Measurements from ENCODE around the gene IARS1. TPM values are rescaled to one million over a fixed set of nuclear protein-coding genes. Genes with fewer than 3 reads are reported as not detected.

The IARS1 gene
- polyA plus RNA-seq, 1 of the 3 experiments (the other 2 are of a cell fraction), result 30.4 TPM

DNA sequence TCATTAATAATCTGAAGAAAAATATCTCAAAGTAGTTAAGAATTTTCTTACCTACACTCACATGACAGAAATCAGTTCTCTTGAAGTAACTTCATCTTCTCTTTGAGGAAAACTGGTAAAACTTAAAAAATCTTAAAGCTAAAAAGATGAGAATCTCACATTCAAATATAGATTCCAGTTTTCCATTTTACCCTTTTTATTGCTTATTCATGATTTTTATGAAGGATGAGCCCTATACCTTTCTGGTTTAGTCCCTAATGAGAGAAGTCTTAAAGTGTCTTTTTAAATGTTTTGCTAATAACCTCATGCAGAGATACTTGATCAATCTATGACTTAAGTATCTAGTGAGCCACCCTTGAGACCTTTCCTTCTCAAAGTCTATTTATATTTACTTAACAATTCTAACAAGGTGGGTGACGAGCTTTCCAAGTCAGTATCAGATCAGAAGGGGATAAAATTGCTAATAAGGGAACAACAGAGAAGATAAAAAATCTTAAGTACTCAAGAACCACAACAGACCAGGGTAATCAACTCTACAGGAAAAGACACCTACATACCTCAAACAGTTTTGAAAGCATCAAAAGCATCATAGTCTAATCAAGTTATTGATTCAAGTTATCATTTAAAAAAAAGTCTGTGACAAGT lies 2.6 kb downstream of the IARS1 start:
- Histone ChIP-seq H3K36me3 (replicated peaks in 1 of 2; ENCODE audit: control insufficient read depth in 1 of 2, insufficient read depth in 2 of 2, low read length in 1 of 2) (peaks cover 39 to 47% of the 10 kb centered on the region in 2 experiments), H3K4me1 (ENCODE audit: control insufficient read depth in 1 of 2, insufficient read depth in 2 of 2, low read depth in 1 of 2, low read length in 1 of 2) (peaks cover 5 to 15% of the 10 kb centered on the region in 2 experiments; a peak in 3 of 4 replicates), H3K9ac (no peak overlapping the region), H3F3A (replicated peaks; ENCODE audit: insufficient read depth) (peaks cover 18% of the 10 kb centered on the region), H3K27ac (ENCODE audit: low read depth in 2 of 2, low read length in 1 of 2) (no peak overlapping the region), H2AFZ (ENCODE audit: low read depth) (no peak overlapping the region), H3K9me3 (no peaks in the 10 kb centered on the region), H3K4me3 (ENCODE audit: low read depth in 2 of 2, low read length in 1 of 2) (no peak overlapping the region), H3K9me2 (no peaks in the 10 kb centered on the region), H3K79me2 (ENCODE audit: insufficient read depth) (peaks cover 79% of the 10 kb centered on the region), H3K27me3 (ENCODE audit: insufficient read depth) (no peaks in the 10 kb centered on the region), H3K4me2 (no peak overlapping the region; the same call in 1 of the 2 replicates), H4K20me1 (ENCODE audit: insufficient read depth) (peaks cover 15% of the 10 kb centered on the region; the same call in 1 of the 2 replicates)
- POLR2A ChIA-PET, result no interaction called here
- no peak for DNase-seq
- TF ChIP-seq, protein P1, sequence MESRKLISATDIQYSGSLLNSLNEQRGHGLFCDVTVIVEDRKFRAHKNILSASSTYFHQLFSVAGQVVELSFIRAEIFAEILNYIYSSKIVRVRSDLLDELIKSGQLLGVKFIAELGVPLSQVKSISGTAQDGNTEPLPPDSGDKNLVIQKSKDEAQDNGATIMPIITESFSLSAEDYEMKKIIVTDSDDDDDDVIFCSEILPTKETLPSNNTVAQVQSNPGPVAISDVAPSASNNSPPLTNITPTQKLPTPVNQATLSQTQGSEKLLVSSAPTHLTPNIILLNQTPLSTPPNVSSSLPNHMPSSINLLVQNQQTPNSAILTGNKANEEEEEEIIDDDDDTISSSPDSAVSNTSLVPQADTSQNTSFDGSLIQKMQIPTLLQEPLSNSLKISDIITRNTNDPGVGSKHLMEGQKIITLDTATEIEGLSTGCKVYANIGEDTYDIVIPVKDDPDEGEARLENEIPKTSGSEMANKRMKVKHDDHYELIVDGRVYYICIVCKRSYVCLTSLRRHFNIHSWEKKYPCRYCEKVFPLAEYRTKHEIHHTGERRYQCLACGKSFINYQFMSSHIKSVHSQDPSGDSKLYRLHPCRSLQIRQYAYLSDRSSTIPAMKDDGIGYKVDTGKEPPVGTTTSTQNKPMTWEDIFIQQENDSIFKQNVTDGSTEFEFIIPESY (IDR thresholded peaks at IDR 0.05; ENCODE audit: borderline replicate concordance, low read depth), result no peak
- TF ChIP-seq, protein P2, sequence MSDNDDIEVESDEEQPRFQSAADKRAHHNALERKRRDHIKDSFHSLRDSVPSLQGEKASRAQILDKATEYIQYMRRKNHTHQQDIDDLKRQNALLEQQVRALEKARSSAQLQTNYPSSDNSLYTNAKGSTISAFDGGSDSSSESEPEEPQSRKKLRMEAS (IDR thresholded peaks at IDR 0.05; ENCODE audit: low read depth), result no peak
- TF ChIP-seq FOSL2 (IDR thresholded peaks at IDR 0.05; ENCODE audit: borderline replicate concordance, low read depth) (no peak), GATA2 (CRISPR knock-in tag; IDR thresholded peaks at IDR 0.05) (no peak), TCF12 (IDR thresholded peaks at IDR 0.05) (no peak), NFIC (IDR thresholded peaks at IDR 0.05; ENCODE audit: borderline replicate concordance) (no peak)
- TF ChIP-seq, protein P3, sequence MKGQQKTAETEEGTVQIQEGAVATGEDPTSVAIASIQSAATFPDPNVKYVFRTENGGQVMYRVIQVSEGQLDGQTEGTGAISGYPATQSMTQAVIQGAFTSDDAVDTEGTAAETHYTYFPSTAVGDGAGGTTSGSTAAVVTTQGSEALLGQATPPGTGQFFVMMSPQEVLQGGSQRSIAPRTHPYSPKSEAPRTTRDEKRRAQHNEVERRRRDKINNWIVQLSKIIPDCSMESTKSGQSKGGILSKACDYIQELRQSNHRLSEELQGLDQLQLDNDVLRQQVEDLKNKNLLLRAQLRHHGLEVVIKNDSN (IDR thresholded peaks at IDR 0.05; ENCODE audit: borderline replicate concordance, low read depth), result no peak
- 97% methylated on average over 1 of the region's 1 CpG for WGBS (ENCODE audit: low lambda C conversion rate)
- CTCF ChIA-PET, result interaction anchor here (0.6 to 4.2 kb wide), 6 partner anchors 9 to 151 kb away, joined by 3 to 32 read pairs (median 4); partner anchors contain the start of gene NOL8

DNA sequence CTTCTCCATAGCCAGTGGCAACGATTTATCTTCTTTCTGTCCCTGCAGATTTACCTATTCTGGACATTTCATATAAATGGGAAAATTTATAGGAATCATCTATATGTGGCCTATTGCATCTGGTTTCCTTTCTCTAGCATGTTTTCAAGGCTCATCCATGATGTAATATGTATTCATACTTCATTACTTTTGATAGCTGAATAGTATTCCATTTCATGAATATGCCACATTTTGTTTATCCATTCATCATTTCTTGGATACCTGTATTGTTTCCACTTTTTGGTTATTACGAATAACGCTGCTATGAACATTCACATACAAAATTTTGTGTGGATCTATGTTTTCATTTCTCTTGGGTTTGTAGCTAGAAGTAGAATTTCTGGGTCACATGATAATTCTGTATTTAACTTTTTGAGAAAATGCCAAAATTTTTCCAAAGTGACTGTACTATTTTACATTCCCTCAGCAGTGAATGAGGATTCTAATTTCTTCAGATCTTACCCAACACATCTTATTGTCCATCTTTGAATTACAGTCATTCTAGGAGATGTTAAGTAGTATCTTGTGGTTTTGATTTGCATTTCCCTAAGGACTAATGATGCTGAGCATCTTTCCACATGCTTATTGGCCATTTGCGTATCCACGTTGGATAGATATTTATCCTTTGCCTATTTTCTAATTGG lies 3.6 kb downstream of the IARS1 start:
- Histone ChIP-seq H3K27me3 (ENCODE audit: insufficient read depth) (no peaks in the 10 kb centered on the region), H3K4me2 (no peak overlapping the region), H2AFZ (ENCODE audit: low read depth) (no peak overlapping the region), H3K79me2 (ENCODE audit: insufficient read depth) (peaks cover 90% of the 10 kb centered on the region), H4K20me1 (ENCODE audit: insufficient read depth) (peaks cover 15% of the 10 kb centered on the region; the same call in 1 of the 2 replicates), H3K4me3 (ENCODE audit: low read depth in 2 of 2, low read length in 1 of 2) (no peak overlapping the region), H3K9me3 (no peaks in the 10 kb centered on the region), H3K9ac (no peak overlapping the region), H3K36me3 (replicated peaks in 1 of 2; ENCODE audit: control insufficient read depth in 1 of 2, insufficient read depth in 2 of 2, low read length in 1 of 2) (peaks cover 49 to 58% of the 10 kb centered on the region in 2 experiments), H3F3A (replicated peaks; ENCODE audit: insufficient read depth) (peaks cover 18% of the 10 kb centered on the region), H3K9me2 (no peaks in the 10 kb centered on the region), H3K4me1 (ENCODE audit: control insufficient read depth in 1 of 2, insufficient read depth in 2 of 2, low read depth in 1 of 2, low read length in 1 of 2) (peaks cover 5 to 15% of the 10 kb centered on the region in 2 experiments; a peak in 3 of 4 replicates), H3K27ac (ENCODE audit: low read depth in 2 of 2, low read length in 1 of 2) (no peak overlapping the region)
- no peak for DNase-seq
- WGBS (ENCODE audit: low lambda C conversion rate), result 96% methylated on average over 5 of the region's 5 CpGs
- ChIA-PET POLR2A (no interaction called here), CTCF (interaction anchor here (0.8 to 4.2 kb wide), 3 partner anchors 8 to 150 kb away, joined by 3 to 32 read pairs (median 3); no protein-coding TSS in a partner anchor)
- TF ChIP-seq, protein P2 (IDR thresholded peaks at IDR 0.05; ENCODE audit: low read depth), result no peak
- TF ChIP-seq SIN3A (IDR thresholded peaks at IDR 0.05; ENCODE audit: borderline replicate concordance, low read depth, low read length) (no peak), TAF1 (IDR thresholded peaks at IDR 0.05; ENCODE audit: borderline replicate concordance, low read depth, low read length) (no peak), CHD2 (IDR thresholded peaks at IDR 0.05; ENCODE audit: low read length, partially characterized antibody) (no peak)

Data from SK-N-SH (cell line).